ENCODE data around the gene LRRK1.

Gene LRRK1

GRCh38 chr15:101036189-101036588, 117.0 kb downstream of the LRRK1 start:
- in situ Hi-C loops (cut with MboI; ENCODE audit: low sequenced_read_pairs) = loop anchor here (25.0 kb wide), 1 partner anchor 226 kb away; the partner anchor contains the start of gene CHSY1

- in situ Hi-C loops (cut with MboI; ENCODE audit: low sequenced_read_pairs) = loop anchor here (25.0 kb wide), 1 partner anchor 225 kb away; the partner anchor contains the start of gene CHSY1
Measured at GRCh38 chr15:101037090-101037830, 118.1 kb downstream of the LRRK1 start.

- in situ Hi-C loops (cut with MboI; ENCODE audit: low sequenced_read_pairs) = loop anchor here (25.0 kb wide), 1 partner anchor 224 kb away; the partner anchor contains the start of gene CHSY1
Measured at GRCh38 chr15:101038327-101039003, 119.3 kb downstream of the LRRK1 start.

GRCh38 chr15:101039461-101039860, 120.3 kb downstream of the LRRK1 start:
- in situ Hi-C loops (cut with MboI; ENCODE audit: low sequenced_read_pairs) = loop anchor here (25.0 kb wide), 1 partner anchor 223 kb away; the partner anchor contains the start of gene CHSY1

- in situ Hi-C loops (cut with MboI; ENCODE audit: low sequenced_read_pairs) = loop anchor here (25.0 kb wide), 1 partner anchor 220 kb away; the partner anchor contains the start of gene CHSY1
Measured at GRCh38 chr15:101042320-101042719, 123.2 kb downstream of the LRRK1 start.

GRCh38 chr15:101043011-101043410, 123.9 kb downstream of the LRRK1 start:
- in situ Hi-C loops (cut with MboI; ENCODE audit: low sequenced_read_pairs) = loop anchor here (25.0 kb wide), 1 partner anchor 219 kb away; the partner anchor contains the start of gene CHSY1

GRCh38 chr15:101043911-101044624, 124.9 kb downstream of the LRRK1 start:
- in situ Hi-C loops (cut with MboI; ENCODE audit: low sequenced_read_pairs) = loop anchor here (25.0 kb wide), 1 partner anchor 218 kb away; the partner anchor contains the start of gene CHSY1

GRCh38 chr15:101044625-101045235, 125.6 kb downstream of the LRRK1 start:
- in situ Hi-C loops (cut with MboI; ENCODE audit: low sequenced_read_pairs) = loop anchor here (25.0 kb wide), 1 partner anchor 218 kb away; the partner anchor contains the start of gene CHSY1

GRCh38 chr15:101045236-101045646, 126.1 kb downstream of the LRRK1 start:
- in situ Hi-C loops (cut with MboI; ENCODE audit: low sequenced_read_pairs) = loop anchor here (25.0 kb wide), 1 partner anchor 217 kb away; the partner anchor contains the start of gene CHSY1

- in situ Hi-C loops (cut with MboI; ENCODE audit: low sequenced_read_pairs) = loop anchor here (25.0 kb wide), 1 partner anchor 216 kb away; the partner anchor contains the start of gene CHSY1
Measured at GRCh38 chr15:101045835-101046691, 126.9 kb downstream of the LRRK1 start.

- in situ Hi-C loops (cut with MboI; ENCODE audit: low sequenced_read_pairs) = loop anchor here (25.0 kb wide), 1 partner anchor 215 kb away; the partner anchor contains the start of gene CHSY1
Measured at GRCh38 chr15:101046826-101047225, 127.7 kb downstream of the LRRK1 start.

- in situ Hi-C loops (cut with MboI; ENCODE audit: low sequenced_read_pairs) = loop anchor here (25.0 kb wide), 1 partner anchor 215 kb away; the partner anchor contains the start of gene CHSY1
Measured at GRCh38 chr15:101047301-101047781, 128.2 kb downstream of the LRRK1 start.

- in situ Hi-C loops (cut with MboI; ENCODE audit: low sequenced_read_pairs) = loop anchor here (25.0 kb wide), 1 partner anchor 214 kb away; the partner anchor contains the start of gene CHSY1
Measured at GRCh38 chr15:101048176-101048575, 129.0 kb downstream of the LRRK1 start.

GRCh38 chr15:101048581-101049030, 129.4 kb downstream of the LRRK1 start:
- in situ Hi-C loops (cut with MboI; ENCODE audit: low sequenced_read_pairs) = loop anchor here (25.0 kb wide), 1 partner anchor 214 kb away; the partner anchor contains the start of gene CHSY1

GRCh38 chr15:101049282-101049681, 130.1 kb downstream of the LRRK1 start:
- in situ Hi-C loops (cut with MboI; ENCODE audit: low sequenced_read_pairs) = loop anchor here (25.0 kb wide), 1 partner anchor 213 kb away; the partner anchor contains the start of gene CHSY1

- in situ Hi-C loops (cut with MboI; ENCODE audit: low sequenced_read_pairs) = loop anchor here (25.0 kb wide), 1 partner anchor 212 kb away; the partner anchor contains the start of gene CHSY1
Measured at GRCh38 chr15:101049856-101050622, 130.9 kb downstream of the LRRK1 start.

- in situ Hi-C loops (cut with MboI; ENCODE audit: low sequenced_read_pairs) = no loop called here
Measured at GRCh38 chr15:101050623-101051290, 131.6 kb downstream of the LRRK1 start.

Data from hTERT RPE-1 (cell line).